Measurements from ENCODE around the gene TP53RK.

TP53RK gene

DNA sequence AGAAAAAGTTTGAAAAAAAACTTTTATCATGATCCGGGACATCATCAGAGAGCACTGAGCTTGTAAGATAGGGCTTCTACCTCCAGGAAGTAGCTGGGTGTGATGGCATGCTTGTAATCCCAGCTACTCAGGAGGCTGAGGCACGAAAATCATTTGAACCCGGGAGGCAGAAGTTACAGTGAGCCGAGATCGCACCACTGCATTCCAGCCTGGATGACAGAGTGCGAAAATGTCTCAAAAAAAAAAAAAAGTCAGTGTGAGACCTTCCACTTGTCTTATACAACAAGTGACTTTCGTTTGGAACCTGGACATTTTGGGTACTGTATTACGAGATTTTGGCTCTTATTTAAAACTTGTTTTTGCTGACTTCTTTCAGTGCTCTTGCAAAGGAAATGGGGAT is 32.1 kb downstream of the TP53RK start:
- no peak for DNase-seq

DNA sequence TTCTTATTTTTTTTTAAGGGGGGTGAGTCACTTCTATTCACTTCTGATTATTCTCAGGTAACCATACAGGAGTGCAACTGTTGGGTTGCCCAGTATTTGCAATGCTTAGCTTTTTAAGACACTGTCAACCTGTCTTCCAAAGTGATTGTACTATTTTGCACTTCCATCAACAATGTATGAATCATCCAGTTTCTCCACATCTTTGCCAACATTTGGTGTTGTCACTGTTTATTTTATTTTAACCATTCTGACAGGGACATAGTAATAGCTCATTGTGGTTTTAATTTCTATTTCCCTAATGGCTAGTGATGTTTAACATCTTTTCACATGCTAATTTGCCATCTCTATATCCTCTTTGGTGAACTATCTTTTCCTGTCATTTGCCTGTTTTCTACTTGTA is 36.5 kb downstream of the TP53RK start:
- no peak for DNase-seq

DNA sequence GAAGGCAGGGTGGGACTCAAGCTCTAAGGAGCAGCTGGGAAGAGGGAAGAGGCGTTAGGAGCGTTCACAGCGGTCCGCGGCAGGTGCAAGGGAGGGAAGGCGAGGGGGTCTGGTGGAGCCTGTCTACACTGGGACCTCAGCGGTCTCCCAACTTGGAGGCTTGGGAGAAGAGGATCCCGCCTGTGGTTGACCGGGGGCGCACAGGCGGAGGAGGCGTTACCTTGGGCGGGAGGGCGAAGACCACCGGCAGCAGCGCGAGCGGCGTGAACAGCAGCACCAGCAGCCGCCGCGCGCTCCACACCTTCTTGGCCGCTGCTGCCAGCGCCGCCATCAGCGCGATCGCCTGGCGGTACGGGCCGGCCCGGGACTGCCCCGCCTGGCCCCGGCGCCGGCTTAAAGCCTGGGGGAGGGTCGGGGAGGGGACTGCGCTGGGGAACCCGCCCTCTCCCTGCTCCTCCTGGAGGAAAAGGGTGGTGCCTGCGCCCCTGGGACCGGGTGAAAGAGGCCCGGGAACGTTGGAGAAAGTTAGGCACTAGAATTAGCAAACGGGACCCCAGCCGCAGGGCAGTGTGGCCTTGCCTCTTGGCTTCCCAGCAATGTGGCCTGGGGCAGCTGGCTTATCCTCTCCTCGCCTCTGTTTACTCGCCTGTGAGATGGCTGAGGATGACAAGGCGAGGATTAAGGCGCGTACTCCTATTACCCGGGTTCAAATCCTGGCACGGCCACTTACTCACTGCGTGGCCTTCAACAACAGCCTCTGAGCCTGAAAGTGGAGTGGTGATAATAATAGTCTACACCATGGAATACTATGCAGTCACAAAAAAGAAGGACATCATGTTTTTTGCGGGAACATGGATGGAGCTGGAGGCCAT is 37.9 kb downstream of the TP53RK start, which contains the start of gene SLC13A3:
Gene SLC13A3 (minus strand): TSS at position 369 of the 872 bp plus-strand sequence. CDS start 38 bp downstream, at position 331.
- DNase-seq = no peak

DNA sequence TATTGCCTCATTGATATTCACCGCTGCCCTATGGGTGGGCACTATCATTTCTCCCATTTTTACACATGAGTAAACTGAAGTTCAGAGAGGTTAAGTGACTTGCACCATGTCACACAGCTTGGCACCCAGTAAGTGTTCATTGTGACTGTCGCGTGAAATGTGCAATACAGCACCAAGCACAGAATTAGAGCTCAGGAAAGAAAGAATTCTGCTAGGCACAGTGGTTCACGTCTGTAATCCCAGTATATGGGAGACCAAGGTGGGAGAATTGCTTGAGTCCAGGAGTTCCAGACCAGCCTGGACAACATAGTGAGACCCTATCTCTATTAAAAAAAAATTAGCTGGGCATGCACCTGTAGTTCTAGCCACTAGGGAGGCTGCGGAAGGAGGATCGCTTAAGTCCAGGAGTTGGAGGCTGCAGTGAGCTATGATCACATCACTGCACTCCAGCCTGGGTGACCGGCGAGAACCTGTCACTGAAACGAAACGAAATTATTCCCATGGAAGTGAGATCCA is 38.6 kb downstream of the TP53RK start:
- no peak for DNase-seq

DNA sequence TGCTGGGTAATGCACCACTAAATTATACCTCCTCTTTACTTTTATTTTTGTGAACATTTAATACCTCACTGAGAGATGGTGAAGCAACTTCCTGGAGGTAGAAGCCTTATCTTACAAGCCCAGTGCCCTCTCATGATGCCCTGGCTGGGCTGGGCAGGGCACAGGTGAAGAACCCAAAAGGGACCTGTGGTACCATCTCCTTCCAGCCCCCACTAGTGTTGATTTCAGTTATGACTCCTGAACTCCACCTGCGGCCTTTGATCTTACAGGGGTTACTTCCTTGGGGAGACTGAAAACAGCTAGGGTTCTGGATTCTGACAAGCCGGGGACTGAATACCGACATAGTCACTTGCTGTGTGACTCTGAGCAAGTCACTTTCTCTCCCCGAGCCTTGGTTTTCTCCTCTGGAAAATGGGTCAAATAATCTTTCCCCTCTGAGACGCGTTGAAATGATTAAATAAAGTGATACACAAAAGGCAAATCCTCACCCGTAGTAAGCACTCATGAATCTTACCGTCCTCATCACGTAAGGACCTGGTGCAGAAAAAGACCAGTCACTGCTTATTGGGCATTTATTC is 39.2 kb downstream of the TP53RK start:
- DNase-seq = no peak

DNA sequence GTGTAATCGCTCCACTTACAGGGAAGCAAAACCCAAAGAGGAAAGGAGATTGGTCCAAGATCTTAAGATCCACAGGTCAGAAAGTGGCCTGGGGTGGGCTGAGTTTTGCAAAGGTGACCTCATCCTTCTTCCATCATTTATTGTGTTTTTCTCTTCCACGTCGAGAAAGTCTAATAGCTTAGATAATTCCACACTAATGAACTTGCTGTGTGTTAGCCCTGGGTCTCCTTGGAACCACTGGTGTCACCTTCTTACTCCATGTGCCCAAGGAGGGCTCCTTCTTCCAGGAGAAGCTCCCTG is 39.6 kb downstream of the TP53RK start:
- DNase-seq = no peak

DNA sequence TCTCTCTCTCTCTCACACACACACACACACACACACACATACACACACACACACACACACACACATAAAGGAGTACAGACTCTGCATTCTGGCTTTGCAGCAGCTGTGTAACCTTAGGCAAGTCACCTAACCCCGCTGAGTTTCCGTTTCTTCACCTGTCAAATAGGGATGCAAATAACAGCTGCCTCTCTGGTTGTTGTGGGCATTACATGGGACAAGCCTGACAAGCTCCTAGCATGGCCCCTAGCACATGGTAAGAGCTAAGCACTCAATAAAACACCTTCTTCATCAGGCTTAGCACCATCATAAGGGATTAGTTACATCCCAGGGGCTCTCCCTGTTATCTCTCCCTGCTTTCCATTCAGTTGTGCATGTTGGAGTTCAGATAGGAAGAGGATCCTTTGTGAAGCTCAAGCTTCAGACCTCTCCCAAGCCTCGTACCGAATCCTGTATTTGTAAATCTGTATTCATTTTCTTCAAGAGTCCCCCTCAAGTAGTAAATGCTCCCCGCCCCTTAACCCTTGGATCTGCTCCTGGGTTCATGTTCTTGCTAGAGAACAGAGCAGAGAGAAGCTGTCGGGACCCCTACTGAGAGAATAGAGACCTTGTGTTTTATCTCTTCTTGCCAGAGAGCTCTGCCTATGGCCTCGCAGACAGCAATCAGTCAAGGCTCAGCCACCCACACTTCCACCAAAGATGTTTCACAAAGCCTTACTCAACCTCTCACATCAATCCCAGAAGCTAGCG is 40.2 kb downstream of the TP53RK start:
- no peak for DNase-seq

DNA sequence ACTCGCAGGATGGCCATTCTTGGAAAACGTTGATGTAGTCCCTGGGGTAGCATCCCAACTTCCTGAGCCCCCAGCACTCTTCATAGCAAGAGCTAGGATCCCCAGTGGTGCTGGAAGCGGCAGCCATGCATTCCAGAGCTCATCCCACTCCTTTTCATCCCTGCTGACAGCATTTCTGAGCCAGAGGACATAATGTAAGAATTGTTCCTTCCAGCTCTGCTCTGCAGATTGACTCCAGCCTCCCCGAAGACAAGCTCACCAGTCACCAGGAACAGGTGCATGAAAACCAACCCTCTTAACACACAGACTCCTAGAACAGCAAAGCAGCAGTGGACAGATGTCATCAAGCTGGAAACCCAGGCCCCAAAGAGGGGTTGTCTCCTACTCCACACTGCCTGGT is 41.8 kb downstream of the TP53RK start:
- DNase-seq = no peak

DNA sequence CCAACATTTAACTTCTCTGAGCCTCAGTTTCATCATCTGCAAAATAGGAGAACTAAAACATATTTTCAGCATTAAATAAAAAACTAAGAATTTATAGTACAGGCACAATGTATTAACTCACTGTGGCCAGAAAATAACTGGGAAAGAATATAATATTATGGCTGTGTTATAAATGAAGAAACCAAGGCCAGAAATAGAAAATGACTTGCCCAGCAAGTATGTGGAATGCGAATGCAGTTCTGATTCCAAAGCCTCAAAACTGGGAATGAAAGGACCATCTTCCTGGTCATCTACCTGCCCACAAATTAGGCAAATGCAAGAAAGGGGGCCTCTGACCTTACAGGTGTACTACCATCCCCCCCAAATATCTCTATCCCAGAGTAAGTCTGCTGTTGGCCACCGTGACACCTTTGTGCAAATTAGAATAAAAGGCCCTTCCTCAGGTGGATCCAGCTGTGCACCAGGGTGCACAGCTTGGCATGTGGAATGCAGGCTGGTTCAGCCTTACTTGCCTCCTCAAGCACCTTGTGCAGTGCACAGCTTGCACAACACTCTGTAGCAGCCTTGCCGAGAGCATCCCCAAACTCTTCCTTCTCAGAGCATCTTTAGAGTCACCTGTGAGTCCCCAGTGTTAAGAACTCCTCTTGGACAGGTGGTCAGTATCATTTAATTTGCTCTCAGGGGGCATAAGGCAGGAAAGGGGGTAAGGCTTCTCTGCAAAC is 42.4 kb downstream of the TP53RK start:
- DNase-seq = no peak

DNA sequence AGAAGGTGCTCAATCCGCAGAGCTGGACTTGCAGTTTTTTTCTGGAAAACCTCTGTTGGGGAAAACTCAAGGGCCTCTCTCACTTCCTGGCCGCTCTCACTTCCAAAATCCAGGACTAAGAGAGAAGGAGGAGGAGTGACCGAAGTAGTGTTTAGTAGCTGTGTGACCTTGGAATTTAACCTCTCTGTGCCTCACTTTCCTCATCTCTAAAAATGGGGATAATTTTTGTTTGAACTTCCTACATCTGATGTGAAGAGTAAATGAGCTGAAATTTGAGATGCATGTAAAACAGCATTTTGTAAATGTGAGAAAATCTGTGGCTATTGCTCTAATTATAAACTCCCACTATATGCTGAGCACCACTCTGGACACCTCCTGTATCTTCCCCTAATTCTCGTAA is 43.1 kb downstream of the TP53RK start:
- DNase-seq = no peak

DNA sequence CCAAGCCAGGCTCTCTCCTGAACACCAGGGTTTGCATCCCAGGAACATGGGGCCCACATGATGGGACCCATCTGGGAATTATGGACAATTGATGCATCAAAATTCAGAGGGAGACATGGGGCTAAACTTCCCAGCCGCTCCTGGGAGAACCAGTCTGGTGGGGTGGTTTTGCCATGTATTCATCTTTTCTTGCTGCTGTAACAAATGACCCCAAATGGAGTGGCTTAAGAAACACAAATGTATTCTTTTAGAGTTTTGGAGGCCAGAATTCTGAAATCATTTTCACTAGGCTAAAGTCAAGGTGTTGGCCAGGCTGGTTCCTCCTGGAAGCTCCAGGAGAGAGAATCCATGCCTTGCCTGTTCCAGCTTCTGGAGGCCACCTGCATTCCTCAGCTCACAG is 44.5 kb downstream of the TP53RK start:
- no peak for DNase-seq

DNA sequence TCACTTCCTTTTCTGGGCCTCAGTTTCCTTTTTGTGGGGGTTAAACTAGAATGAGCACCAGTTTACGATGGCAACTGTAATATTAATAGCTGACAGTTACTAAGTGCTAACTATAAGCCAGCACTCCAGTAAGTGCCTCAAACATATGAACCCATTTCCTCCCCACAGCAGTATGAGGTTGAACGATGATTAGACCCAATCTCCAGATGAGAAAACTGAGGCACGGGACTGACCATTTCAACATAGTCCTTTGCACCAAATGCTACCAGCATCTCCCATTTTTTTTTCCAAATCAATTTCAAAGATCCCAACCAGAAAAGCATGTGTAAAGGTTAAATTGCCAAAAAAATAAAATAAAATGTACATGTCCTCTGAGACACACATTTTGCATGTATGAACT is 45.1 kb downstream of the TP53RK start:
- no peak for DNase-seq

DNA sequence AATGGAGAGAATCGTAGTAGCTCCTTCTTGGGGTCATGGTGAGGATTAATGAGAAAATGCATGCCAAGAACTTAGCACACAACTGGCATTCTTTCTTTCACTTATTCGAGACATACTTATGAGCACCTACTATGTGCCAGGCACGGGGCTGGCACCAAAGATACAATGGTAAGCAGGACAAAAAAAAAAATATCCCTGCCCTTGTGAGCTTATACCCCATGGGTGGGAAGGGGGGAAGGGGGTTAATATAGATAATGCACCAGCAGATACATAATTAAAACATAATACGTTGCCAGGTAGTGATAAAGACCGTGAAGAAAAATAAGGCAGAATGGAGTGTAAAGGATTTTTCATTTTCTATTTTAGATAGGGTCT is 46.3 kb downstream of the TP53RK start:
- DNase-seq = no peak

DNA sequence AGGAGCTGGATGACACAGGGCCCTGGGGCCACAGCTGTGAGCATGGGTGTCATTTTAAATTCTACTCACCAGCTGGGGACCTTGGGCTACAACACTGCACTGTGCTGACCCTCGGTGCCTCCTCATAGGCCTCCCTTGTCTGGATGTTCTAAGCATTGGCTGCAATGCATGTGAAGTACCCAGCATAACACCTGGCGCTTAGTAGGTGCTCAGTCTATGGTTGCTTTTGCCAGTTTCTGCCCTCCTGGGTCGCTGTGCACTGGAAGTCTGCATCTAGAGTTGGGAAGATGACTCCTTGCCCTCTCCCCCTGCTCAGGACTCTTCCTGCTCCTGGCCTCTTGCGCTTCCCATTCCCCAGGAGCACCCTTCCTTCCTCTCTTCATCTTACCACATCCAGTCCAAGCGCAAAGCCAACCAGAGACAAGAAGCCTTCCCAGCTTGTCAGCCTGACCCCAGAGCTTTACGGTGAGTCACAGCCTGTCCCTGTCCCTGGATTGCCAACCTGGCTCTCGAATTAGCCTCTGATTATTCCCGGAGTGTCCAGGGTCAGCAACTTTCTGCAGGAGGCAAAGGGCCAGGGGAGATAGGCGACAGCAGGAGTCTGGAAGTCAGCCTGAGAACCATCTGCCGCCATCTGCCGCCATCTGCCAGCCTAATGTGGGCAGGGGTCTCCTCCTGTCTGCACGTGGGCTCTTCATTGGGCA is 46.8 kb downstream of the TP53RK start:
- DNase-seq = no peak

DNA sequence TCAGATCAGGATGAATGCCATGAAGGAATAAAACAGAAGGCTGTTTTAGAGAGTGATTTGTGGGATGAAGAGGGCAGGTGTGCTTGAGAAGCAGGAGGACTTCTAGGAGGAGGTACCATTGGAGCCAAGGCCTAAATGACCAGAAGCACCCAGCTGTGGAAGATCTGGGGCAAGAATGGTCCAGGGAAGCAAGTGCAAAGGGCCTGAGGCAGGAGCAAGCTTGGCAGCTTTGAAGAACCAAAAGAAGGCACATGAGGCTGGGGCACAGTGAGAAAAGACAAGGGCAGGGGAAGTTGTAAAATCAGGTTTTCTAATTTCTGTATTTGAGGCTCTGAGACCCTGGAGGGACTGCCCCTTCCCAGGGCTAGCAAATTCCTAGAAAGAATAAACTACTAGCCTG is 47.8 kb downstream of the TP53RK start:
- DNase-seq = no peak

DNA sequence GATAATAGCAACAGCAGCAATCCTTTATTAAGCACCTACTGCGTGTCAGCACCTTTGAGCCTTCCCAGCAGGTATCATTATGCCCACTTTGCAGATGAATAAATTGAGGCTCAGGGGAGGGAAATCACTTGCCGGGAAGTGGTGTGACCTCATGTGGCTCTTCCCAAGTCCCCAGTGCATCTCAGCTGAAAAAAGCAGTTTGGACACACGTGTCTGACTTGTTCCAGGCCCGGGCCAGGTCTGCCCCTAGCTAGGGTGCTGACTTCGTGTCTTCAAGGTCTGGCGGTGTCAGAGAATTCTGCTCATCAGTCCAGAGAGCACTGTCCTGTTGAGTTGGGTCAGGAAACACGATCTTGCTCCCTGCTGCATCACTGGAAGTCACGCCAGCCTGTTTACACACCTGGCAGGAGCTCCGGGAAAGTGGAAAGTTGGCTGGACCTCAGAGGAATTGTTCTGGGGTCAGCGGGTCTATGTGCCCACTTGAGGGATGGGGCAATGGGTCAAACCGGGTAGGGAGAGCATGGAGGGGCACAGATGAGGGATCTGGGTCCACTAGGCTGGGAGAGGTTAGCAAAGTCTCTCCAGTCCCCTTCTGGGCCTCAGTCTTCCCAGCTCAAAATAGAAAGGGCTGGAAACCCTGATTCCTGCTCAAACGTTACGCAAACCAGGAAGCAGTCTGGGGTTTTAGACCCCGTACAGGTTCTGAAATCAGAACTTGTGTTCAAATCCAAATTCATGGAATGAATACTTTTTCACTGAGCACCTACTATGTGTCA is 48.5 kb downstream of the TP53RK start:
- no peak for DNase-seq

DNA sequence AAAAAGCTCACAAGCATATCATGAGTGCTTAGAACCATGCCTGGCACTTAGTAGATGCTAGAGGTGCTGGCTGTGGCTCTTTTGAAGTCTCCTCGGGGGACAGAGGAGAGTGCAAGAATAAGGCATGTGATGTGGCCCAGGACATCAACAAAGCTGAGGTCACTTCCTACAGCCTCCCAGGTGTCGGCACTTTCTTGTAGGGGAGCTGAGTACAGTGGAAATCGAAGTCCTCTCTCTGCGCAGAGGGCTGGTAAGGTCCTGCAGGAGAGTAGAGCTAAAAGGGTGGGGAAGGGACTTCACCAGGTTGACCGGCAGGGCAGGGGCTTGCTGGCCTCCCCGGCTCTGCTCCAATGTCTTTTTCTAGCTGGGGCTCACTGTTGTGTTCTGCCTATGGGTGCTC is 49.2 kb downstream of the TP53RK start:
- DNase-seq = no peak

DNA sequence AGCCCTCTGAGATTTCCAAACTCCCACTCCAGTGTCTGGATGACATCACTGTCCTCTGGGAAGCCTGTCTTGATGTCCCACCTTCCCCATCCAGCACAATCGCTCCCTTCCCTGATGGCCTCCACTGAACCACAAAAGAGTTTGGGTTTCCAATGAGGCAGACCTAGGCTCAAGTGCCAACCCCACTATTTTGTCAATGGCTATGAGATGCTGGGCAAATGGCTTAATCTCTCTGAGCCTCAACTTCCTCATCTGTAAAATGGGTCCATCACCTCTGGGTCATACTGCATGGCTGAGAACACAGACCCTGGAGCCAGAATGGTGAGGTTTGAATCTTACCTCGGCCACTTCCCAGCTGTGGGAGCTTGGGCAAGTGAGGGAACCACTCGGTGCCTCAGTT is 49.7 kb downstream of the TP53RK start:
- no peak for DNase-seq

DNA sequence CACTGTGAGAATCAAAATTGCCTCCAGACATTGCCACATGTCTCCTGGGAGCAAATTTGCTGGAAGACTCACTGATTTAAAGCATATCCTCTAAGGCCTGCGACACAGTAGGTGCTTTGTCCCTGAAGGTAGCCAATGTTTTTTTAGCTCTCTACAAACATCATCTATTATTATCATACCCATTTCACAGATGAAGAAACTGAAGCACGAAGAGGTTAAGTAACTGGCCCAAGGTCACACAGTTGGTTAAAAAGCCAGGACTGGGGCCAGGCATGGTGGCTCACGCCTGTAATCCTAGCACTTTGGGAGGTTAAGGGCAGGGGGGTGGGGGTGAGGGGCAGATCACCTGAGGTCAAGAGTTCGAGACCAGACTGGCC is 50.4 kb downstream of the TP53RK start:
- no peak for DNase-seq

DNA sequence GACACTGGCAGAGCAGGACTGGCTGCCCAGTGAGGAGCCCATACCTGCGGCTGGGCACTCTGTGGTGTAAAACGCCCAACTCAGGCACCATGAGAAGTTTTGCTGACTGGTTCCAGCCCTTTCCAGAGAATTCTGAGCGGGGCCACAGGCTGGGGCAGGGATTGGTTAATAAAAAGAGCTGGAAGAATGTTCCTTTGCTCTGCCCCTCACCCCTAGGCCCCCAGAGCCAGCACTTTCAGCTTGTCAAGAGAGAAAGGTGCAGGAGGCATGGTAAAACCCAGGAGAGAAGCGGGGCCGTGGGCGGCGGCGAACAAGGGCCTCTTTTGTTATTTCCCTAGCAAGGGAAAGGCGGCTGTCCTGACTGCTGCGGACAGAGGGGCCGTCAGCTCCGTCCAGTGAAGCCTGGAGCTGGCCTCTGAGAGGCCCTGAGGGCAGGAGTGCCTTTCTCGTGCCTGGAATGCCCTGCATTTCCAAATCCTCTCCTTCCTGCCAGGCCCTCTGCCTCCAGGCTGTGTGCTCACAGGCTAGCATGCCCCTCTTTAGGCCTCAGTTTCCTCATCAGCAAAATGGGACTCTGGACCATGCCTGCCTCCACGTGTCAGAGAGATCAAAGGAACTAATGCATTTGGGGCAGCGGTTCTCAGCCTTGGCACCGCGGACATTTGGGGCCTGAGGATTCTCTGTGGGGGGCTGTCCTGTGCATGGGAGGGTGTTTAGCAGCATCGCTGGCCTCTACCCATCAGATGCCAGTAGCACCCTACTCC is 50.9 kb downstream of the TP53RK start:
- no peak for DNase-seq

Data from activated CD4-positive, alpha-beta T cell treated with anti-CD3 and anti-CD28 coated beads, Interleukin-2, amount 50 U/mL, for 48 hours (primary cell).